CD4-positive, alpha-beta memory T cell (primary cell): ENCODE measurements around the gene CACNA1I. TPM values are rescaled to one million over a fixed set of nuclear protein-coding genes. Genes with fewer than 3 reads are reported as not detected.

Experiments used
- CTCF ChIA-PET: fragments of 350-600 bp; sonication (Branson Sonifier 250); formaldehyde crosslinking; loops from one replicate; lab custom pipeline; 2021; ENCODE audit warnings: inconsistent platforms; ENCODE audit not compliant: partially characterized antibody; lab: Charles Lee
- POLR2A ChIA-PET: fragments of 350-600 bp; sonication (Branson Sonifier 250); formaldehyde crosslinking; loops from one replicate; lab custom pipeline; 2021; ENCODE audit not compliant: partially characterized antibody; lab: Charles Lee
- DNase-seq, 5 donors: peaks; one replicate each; pipeline versions ENCODE4 v3.0.0 to v3.0.0-alpha.2; 2020 to 2022; ENCODE audit warnings: mixed read lengths in 1 of 5
- H3K27ac ChIP-seq: one replicate; pipeline ENCODE4 v1.7.0; 2013; ENCODE audit warnings: low read depth, low read length
- H3K27me3 ChIP-seq: 2 replicates; pipeline ENCODE4 v1.7.0; 2013; ENCODE audit warnings: mild to moderate bottlenecking, low read length, moderate library complexity; ENCODE audit not compliant: insufficient read depth
- H3K36me3 ChIP-seq: 2 replicates; pipeline ENCODE4 v1.7.0; 2013; ENCODE audit warnings: mild to moderate bottlenecking, low read length, moderate library complexity; ENCODE audit not compliant: insufficient read depth
- H3K4me1 ChIP-seq: 2 replicates; pipeline ENCODE4 v1.7.0; 2013; ENCODE audit warnings: mild to moderate bottlenecking, low read length, moderate library complexity; ENCODE audit not compliant: insufficient read depth
- H3K4me3 ChIP-seq, 2 donors: one replicate each; pipeline ENCODE4 v1.7.0; 2013; ENCODE audit warnings: low read length in 2 of 2, mild to moderate bottlenecking in 1 of 2
- H3K9me3 ChIP-seq, 2 donors: one replicate each; pipeline ENCODE4 v1.7.0; 2013; ENCODE audit warnings: low read length in 2 of 2, control low read depth in 1 of 2; ENCODE audit not compliant: control insufficient read depth in 1 of 2
- H3K27ac Mint-ChIP-seq, 7 donors: one replicate each; pipeline ENCODE4 v1.8.0; 2020 to 2021; ENCODE audit warnings: mixed read lengths in 7 of 7, mild to moderate bottlenecking in 6 of 7, inconsistent platforms in 3 of 7, moderate library complexity in 3 of 7
- H3K27me3 Mint-ChIP-seq, 2 donors: one replicate each; pipeline ENCODE4 v1.8.0; 2020 to 2021; ENCODE audit warnings: mixed read lengths in 2 of 2
- H3K36me3 Mint-ChIP-seq, 2 donors: one replicate each; pipeline ENCODE4 v1.8.0; 2020 to 2021; ENCODE audit warnings: mixed read lengths in 2 of 2, inconsistent platforms in 1 of 2, mild to moderate bottlenecking in 1 of 2
- H3K4me1 Mint-ChIP-seq, 4 donors: one replicate each; pipeline ENCODE4 v1.8.0; 2020 to 2021; ENCODE audit warnings: mixed read lengths in 4 of 4, mild to moderate bottlenecking in 1 of 4
- H3K4me3 Mint-ChIP-seq, 8 donors: one replicate each; pipeline ENCODE4 v1.8.0; 2020 to 2021; ENCODE audit warnings: mixed read lengths in 8 of 8, mild to moderate bottlenecking in 7 of 8, moderate library complexity in 6 of 8, inconsistent platforms in 3 of 8
- H3K9me3 Mint-ChIP-seq, 8 donors: one replicate each; pipeline ENCODE4 v1.8.0; 2020 to 2021; ENCODE audit warnings: mixed read lengths in 8 of 8, mild to moderate bottlenecking in 5 of 8, inconsistent platforms in 3 of 8, moderate library complexity in 1 of 8
- intact Hi-C: fragments of 100-400 bp; cut with micrococcal nuclease; formaldehyde crosslinking; loops from one replicate; pipeline ENCODE4 v1.15.1; 2023
- polyA plus RNA-seq, 2 donors: library from polyadenylated mRNA; unstranded; fragments of 300-500 nt; fragmentation: Illumina TruSeq; gene quantifications; one replicate each; pipeline ENCODE4 v1.2.3, GENCODE V29; 2021
- total RNA-seq, 2 experiments: library from RNA; stranded (reverse); gene quantifications; one replicate each; pipeline ENCODE4 v1.2.3, GENCODE V29; 2021

Gene CACNA1I
- total and polyA plus RNA-seq, 4 experiments from 2014 or later: 0.30 to 58.0 (median 29.7) TPM

DNA sequence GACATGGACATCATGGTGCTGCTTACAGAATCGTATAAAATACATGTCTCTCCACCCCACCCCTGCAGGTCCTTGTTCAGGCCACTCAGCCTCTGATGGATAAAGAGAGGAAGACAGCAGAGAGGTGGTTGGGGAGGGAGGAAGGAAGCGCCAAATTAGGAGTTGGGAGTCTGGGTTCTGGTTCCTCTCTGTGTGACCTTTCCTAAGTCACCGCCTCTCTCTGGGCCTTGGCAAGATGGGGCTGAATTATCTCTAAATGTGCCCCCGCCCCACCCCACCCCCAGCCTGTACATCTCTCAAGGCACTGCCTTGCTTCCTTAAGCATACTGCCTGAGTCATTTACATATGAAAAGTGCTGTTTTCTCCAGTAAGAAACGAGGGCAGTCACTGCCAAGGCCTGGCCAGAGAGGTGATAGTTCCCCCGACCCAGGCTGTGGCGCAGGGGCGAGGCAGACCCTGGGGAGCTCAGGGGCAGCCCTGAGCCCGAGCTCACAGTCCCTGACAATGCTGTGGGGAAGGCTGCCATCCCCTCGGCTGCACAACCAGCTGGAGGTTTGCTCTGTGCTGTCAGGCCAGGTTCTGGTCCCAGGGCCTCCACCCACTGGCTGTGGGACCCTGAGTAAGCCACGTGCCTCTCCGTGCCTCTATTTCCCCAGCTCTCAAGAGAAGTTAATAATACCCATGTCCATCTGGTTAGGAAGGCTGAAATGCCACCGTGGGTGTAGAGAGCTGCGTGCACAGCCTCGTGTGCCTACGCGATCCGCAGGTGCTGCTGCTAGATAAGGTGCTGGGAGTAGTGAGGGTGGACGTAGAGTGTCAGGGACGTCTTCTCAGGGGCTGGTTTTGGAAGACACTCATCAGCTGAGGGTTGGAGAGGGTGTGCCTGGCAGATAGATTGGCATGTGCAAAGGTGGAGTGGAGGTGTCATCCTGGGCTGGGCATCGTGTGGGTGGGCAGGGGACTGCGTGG, 55.3 kb downstream of the CACNA1I start:
- Mint-ChIP-seq H3K36me3 (no peaks in the 10 kb centered on the region), H3K27me3 (peaks cover 0 to 3% of the 10 kb centered on the region in 2 donors), H3K27ac (peak overlapping the region in 2 of 7 donors; percentile 67 to 69), H3K4me1 (peaks cover 0 to 5% (median under 1%) of the 10 kb centered on the region in 4 donors), H3K9me3 (no peaks in the 10 kb centered on the region), H3K4me3 (no peak overlapping the region)
- Histone ChIP-seq H3K36me3 (no peaks in the 10 kb centered on the region), H3K9me3 (no peaks in the 10 kb centered on the region), H3K27ac (no peak overlapping the region), H3K4me1 (peaks cover 7% of the 10 kb centered on the region), H3K4me3 (no peak overlapping the region), H3K27me3 (no peaks in the 10 kb centered on the region)
- intact Hi-C loops: loop anchor here (10.0 kb wide), 1 partner anchor 61 kb away; no protein-coding TSS in a partner anchor
- ChIA-PET POLR2A (no interaction called here), CTCF (interaction anchor here (1.1 to 4.3 kb wide), 3 partner anchors 299 to 400 kb away, joined by 3 to 23 read pairs (median 3); no protein-coding TSS in a partner anchor)
- no peak for DNase-seq

DNA sequence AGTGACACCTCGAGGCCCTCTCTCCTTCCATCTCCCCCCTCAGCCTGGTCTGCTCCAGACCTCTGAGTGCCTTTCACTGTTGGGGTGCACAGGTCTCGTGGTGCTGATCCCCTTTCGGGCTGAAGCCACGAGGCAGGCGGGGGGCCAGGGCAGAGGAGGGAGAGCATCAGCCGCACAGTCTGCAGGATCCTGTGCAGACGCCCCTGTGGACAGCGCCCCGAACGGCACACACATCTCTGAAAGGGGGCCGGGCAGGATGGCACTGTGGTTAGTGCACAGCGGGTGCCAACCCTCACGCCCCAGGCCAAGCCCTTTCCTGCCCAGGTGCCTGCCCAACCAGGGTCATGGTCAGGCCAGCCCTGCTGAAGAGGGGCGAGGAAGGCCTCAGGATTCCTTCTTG, 56.7 kb downstream of the CACNA1I start:
- no peak for DNase-seq
- H3K27me3 Mint-ChIP-seq: peaks cover 0 to 3% of the 10 kb centered on the region in 2 donors
- no peaks in the 10 kb centered on the region for H3K9me3 Mint-ChIP-seq
- no peak overlapping the region for H3K4me3 Mint-ChIP-seq
- H3K4me3 ChIP-seq: no peak overlapping the region
- peaks cover 0 to 10% (median 4%) of the 10 kb centered on the region in 4 donors for H3K4me1 Mint-ChIP-seq
- H3K27me3 ChIP-seq: no peaks in the 10 kb centered on the region
- CTCF ChIA-PET: interaction anchor here (4.3 kb wide), 1 partner anchor 398 kb away, joined by 23 read pairs; no protein-coding TSS in a partner anchor
- H3K36me3 ChIP-seq: no peaks in the 10 kb centered on the region
- H3K36me3 Mint-ChIP-seq: no peaks in the 10 kb centered on the region
- H3K4me1 ChIP-seq: peaks cover 7% of the 10 kb centered on the region
- no peak overlapping the region for H3K27ac ChIP-seq
- H3K27ac Mint-ChIP-seq: no peak overlapping the region
- H3K9me3 ChIP-seq: no peaks in the 10 kb centered on the region
- POLR2A ChIA-PET: no interaction called here
- intact Hi-C loops: loop anchor here (10.0 kb wide), 1 partner anchor 62 kb away; no protein-coding TSS in a partner anchor

DNA sequence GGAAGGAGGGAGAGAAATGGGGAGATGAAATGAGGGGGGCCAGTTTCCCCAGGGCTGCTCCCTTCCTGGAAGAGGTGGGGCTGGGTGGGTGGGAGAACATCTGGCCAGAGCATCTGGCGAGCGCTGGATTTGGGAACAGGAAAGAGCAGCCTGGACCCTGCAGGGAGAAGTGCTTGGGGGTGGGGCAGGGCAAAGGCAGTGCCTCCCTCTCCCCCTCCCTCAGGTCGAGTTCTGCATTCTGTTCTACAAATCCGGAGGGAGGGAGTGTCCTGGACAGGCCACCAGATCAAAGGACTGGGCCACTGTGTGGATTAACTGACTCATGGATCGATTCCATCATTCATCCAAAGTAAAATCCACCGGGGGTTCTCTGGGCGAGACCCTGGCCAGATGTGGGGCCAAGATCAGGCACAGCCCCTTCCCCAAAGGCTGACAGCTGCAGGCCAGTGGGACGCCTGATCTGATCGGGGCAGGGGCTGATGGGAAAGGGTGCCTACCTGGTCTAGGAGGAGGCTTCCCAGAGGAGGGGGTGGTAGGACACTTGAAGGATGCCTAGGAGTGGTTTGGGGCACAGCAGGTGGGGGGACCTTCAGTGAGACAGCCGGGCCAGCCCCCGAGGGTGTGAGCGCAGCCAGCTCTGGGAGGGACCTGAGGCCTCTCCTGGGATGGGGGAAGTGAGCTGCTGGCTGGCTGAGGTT, 57.5 kb downstream of the CACNA1I start:
- H3K36me3 Mint-ChIP-seq: no peaks in the 10 kb centered on the region
- Histone ChIP-seq H3K27me3 (no peaks in the 10 kb centered on the region), H3K4me1 (peaks cover 4% of the 10 kb centered on the region), H3K9me3 (no peaks in the 10 kb centered on the region), H3K27ac (no peak overlapping the region), H3K36me3 (no peaks in the 10 kb centered on the region), H3K4me3 (no peak overlapping the region)
- H3K27me3 Mint-ChIP-seq: peaks cover 0 to 3% of the 10 kb centered on the region in 2 donors
- H3K4me1 Mint-ChIP-seq: peaks cover 0 to 10% (median 4%) of the 10 kb centered on the region in 4 donors
- peak overlapping the region in 1 of 7 donors; percentile 24 for H3K27ac Mint-ChIP-seq
- no peak overlapping the region for H3K4me3 Mint-ChIP-seq
- CTCF ChIA-PET: interaction anchor here (4.3 kb wide), 1 partner anchor 397 kb away, joined by 23 read pairs; no protein-coding TSS in a partner anchor
- H3K9me3 Mint-ChIP-seq: no peaks in the 10 kb centered on the region
- DNase-seq: no peak
- POLR2A ChIA-PET: interaction anchor here (0.5 to 0.9 kb wide), 2 partner anchors 315 to 539 kb away, joined by 3 read pairs; no protein-coding TSS in a partner anchor
- intact Hi-C loops: loop anchor here (10.0 kb wide), 1 partner anchor 63 kb away; no protein-coding TSS in a partner anchor

DNA sequence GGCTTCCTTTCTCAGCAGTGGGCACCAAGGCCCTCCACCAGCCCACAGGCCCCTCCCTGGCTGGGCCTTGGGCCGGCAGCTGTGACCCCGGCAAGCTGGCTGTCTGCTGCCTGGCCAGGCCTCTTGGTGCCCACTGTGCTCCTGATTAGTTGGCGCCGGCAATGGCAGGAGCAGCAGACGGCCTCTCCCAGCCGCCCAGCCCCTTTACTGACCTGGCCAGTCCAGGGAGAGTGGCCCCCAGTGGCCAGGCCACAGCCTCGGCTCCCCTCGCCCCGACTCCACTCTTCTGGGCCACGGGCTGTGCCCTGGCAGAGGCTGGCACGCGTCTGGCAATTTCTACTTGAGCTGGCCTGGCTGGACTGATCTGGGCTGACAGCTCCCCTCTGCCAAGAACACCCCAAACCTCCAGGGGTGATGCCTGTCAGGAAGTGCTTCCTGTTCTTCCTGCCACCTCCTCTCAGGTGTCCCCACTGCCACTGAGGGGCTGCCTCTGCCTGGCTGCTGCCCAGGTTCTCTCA, 58.1 kb downstream of the CACNA1I start:
- Mint-ChIP-seq H3K36me3 (no peaks in the 10 kb centered on the region), H3K27ac (no peak overlapping the region), H3K4me3 (no peak overlapping the region), H3K27me3 (peaks cover 0 to 3% of the 10 kb centered on the region in 2 donors), H3K9me3 (no peaks in the 10 kb centered on the region), H3K4me1 (peaks cover 0 to 10% (median 4%) of the 10 kb centered on the region in 4 donors)
- Histone ChIP-seq H3K27me3 (no peaks in the 10 kb centered on the region), H3K36me3 (no peaks in the 10 kb centered on the region), H3K4me1 (no peaks in the 10 kb centered on the region), H3K27ac (no peak overlapping the region), H3K9me3 (no peaks in the 10 kb centered on the region), H3K4me3 (no peak overlapping the region)
- CTCF ChIA-PET: interaction anchor here (1.0 kb wide), 1 partner anchor 396 kb away, joined by 3 read pairs; no protein-coding TSS in a partner anchor
- no peak for DNase-seq
- intact Hi-C loops: loop anchor here (10.0 kb wide), 1 partner anchor 64 kb away; no protein-coding TSS in a partner anchor
- POLR2A ChIA-PET: interaction anchor here (0.5 to 0.9 kb wide), 2 partner anchors 314 to 540 kb away, joined by 3 read pairs; no protein-coding TSS in a partner anchor

DNA sequence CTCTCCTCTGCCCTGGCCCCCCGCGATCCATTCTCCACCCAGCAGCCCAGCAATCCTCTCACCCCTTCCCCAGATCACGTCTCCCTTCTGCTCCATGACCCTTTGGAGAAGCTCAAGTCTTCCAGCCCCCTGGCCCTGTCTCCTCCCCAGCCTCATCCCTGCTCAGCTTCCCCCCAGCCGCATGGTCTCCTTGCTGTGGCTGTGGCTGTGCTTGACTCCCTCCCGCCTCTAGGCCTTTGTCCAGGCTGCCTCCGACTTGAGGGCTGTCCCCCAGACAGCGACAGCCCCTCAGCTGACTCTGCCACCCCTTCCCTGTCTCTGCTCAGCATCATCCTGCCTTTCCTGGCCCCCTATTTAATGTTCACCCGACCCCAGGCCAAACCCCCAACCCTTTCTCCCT, 59.3 kb downstream of the CACNA1I start:
- no peak overlapping the region for H3K4me3 ChIP-seq
- Mint-ChIP-seq H3K36me3 (no peaks in the 10 kb centered on the region), H3K27me3 (peaks cover 0 to 3% of the 10 kb centered on the region in 2 donors), H3K9me3 (no peaks in the 10 kb centered on the region), H3K27ac (peak overlapping the region in 1 of 7 donors; percentile 36), H3K4me3 (no peak overlapping the region), H3K4me1 (peaks cover 0 to 10% (median 6%) of the 10 kb centered on the region in 4 donors)
- POLR2A ChIA-PET: no interaction called here
- no peak for DNase-seq
- intact Hi-C loops: loop anchor here (10.0 kb wide), 1 partner anchor 65 kb away; no protein-coding TSS in a partner anchor
- CTCF ChIA-PET: no interaction called here
- no peaks in the 10 kb centered on the region for H3K36me3 ChIP-seq
- H3K9me3 ChIP-seq: no peaks in the 10 kb centered on the region
- no peaks in the 10 kb centered on the region for H3K27me3 ChIP-seq
- H3K27ac ChIP-seq: no peak overlapping the region
- no peaks in the 10 kb centered on the region for H3K4me1 ChIP-seq

DNA sequence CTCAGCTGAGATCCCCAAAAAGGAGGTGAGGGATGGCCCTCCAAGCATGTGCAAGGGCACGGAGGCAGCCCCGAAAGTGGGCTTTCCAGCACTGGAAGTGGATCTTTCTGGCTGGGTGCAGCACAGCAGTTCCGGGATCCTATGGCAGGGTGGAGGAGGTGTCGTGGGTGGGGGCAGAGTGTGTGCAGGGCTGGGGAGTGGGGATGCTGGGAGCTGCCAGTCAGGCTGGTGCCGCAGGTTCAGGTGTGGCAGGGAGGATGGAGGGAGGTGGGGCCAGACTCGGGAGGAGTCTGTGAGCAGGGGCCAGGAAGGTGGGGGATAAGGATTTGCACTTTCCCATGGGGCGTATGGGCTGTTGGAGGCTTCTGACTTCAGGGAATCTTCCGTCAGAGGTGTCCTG, 60.2 kb downstream of the CACNA1I start:
- H3K9me3 Mint-ChIP-seq: no peaks in the 10 kb centered on the region
- peaks cover 0 to 3% of the 10 kb centered on the region in 2 donors for H3K27me3 Mint-ChIP-seq
- Histone ChIP-seq H3K36me3 (no peaks in the 10 kb centered on the region), H3K27ac (no peak overlapping the region), H3K27me3 (no peaks in the 10 kb centered on the region), H3K4me3 (no peak overlapping the region), H3K9me3 (no peaks in the 10 kb centered on the region), H3K4me1 (no peaks in the 10 kb centered on the region)
- no peak overlapping the region for H3K27ac Mint-ChIP-seq
- no peaks in the 10 kb centered on the region for H3K36me3 Mint-ChIP-seq
- intact Hi-C loops: no loop called here
- no peak overlapping the region for H3K4me3 Mint-ChIP-seq
- no peak for DNase-seq
- CTCF ChIA-PET: no interaction called here
- POLR2A ChIA-PET: no interaction called here
- H3K4me1 Mint-ChIP-seq: peaks cover 0 to 10% (median 6%) of the 10 kb centered on the region in 4 donors
